Fibroblast of lung (primary cell): ENCODE results near the gene ATG5. TPM values are rescaled to one million over a fixed set of nuclear protein-coding genes. Genes with fewer than 3 reads are reported as not detected.
A peak's percentile ranks its signal among the peaks of the same experiment; 100 is the strongest.

ENCODE experiments used
- DNase-seq, 2 donors: peaks; one replicate each; pipeline versions ENCODE4 v3.0.0 to v3.0.0-alpha.2; 2010; ENCODE audit warnings: low read depth in 2 of 2
- H2AFZ ChIP-seq: 2 replicates; pipeline ENCODE4 v1.5.1; 2012; ENCODE audit warnings: low read length, control low read depth, inconsistent platforms
- H3K27ac ChIP-seq: 2 replicates; pipeline ENCODE4 v1.5.1; 2011; ENCODE audit warnings: low read length, control low read depth; ENCODE audit not compliant: insufficient read depth
- H3K27me3 ChIP-seq: 2 replicates; pipeline ENCODE4 v1.5.1; 2011; ENCODE audit warnings: mild to moderate bottlenecking, low read length; ENCODE audit not compliant: control insufficient read depth, insufficient read depth
- H3K36me3 ChIP-seq: 2 replicates; pipeline ENCODE4 v1.5.1; 2011; ENCODE audit warnings: low read length; ENCODE audit not compliant: control insufficient read depth, insufficient read depth
- H3K4me1 ChIP-seq: 2 replicates; pipeline ENCODE4 v1.5.1; 2011; ENCODE audit warnings: low read length; ENCODE audit not compliant: control insufficient read depth, insufficient read depth; ENCODE audit errors: extremely low read depth
- H3K4me2 ChIP-seq: 2 replicates; pipeline ENCODE4 v1.5.1; 2011; ENCODE audit warnings: low read length, control low read depth; ENCODE audit not compliant: insufficient read depth; ENCODE audit errors: extremely low read depth
- H3K4me3 ChIP-seq, 4 experiments: fragments of 200-600 bp in 1 of 4; sonication (generic) in 1 of 4; replicated peaks in 1 of 4; 2 replicates each; pipeline ENCODE4 v1.5.1; 2011 to 2016; ENCODE audit warnings: low read length in 4 of 4, low read depth in 3 of 4, mild to moderate bottlenecking in 3 of 4, control low read depth in 2 of 4, inconsistent platforms in 1 of 4, mixed read lengths in 1 of 4; ENCODE audit not compliant: insufficient read depth in 1 of 4; ENCODE audit errors: control extremely low read depth in 1 of 4
- H3K79me2 ChIP-seq: 2 replicates; pipeline ENCODE4 v1.5.1; 2012; ENCODE audit warnings: mild to moderate bottlenecking, low read length, inconsistent platforms; ENCODE audit not compliant: control insufficient read depth, insufficient read depth
- H3K9ac ChIP-seq: 2 replicates; pipeline ENCODE4 v1.5.1; 2011; ENCODE audit warnings: mild to moderate bottlenecking, low read length, control low read depth; ENCODE audit not compliant: insufficient read depth
- H3K9me3 ChIP-seq: 2 replicates; pipeline ENCODE4 v1.5.1; 2012; ENCODE audit warnings: low read depth, low read length; ENCODE audit not compliant: control insufficient read depth, insufficient read depth
- H4K20me1 ChIP-seq: 2 replicates; pipeline ENCODE4 v1.5.1; 2011; ENCODE audit warnings: low read length; ENCODE audit not compliant: control insufficient read depth, insufficient read depth; ENCODE audit errors: extremely low read depth
- CTCF ChIP-seq, 2 donors: IDR thresholded peaks in 1 of 2; conservative IDR thresholded peaks in 1 of 2; 1 replicate in 1 of 2; 2 replicates in 1 of 2; pipeline ENCODE4 v1.5.1; 2011 to 2012; ENCODE audit warnings: low read length in 2 of 2, control low read depth in 1 of 2, inconsistent platforms in 1 of 2, low read depth in 1 of 2, mild to moderate bottlenecking in 1 of 2
- EZH2 ChIP-seq: IDR thresholded peaks from 2 replicates; pipeline ENCODE4 v1.5.1; 2012; ENCODE audit warnings: low read length, control low read depth, mild to moderate bottlenecking; ENCODE audit errors: missing control alignments
- polyA plus RNA-seq, 2 donors: library from polyadenylated mRNA; depleted of rRNA in 1 of 2; stranded (reverse) in 1 of 2; unstranded in 1 of 2; fragments of >200 nt; gene quantifications; 2 replicates each; pipeline ENCODE4 v1.2.1, GENCODE V29; 2011 to 2012; ENCODE audit warnings: missing spikeins in 1 of 2
- total RNA-seq: library from RNA; depleted of rRNA; stranded (reverse); fragments of >200 nt; gene quantifications from 2 replicates; pipeline ENCODE4 v1.2.1, GENCODE V29; 2014

Gene ATG5
- total and polyA plus RNA-seq, 2 donors (not counting 1 experiment from before 2014, with no cell fraction given) = 38.6 to 64.7 TPM

GRCh38 chr6:106356378-106356777 is 30.8 kb upstream of the ATG5 start:
- DNase-seq = no peak
- no peak overlapping the region for H3K4me3 ChIP-seq
- H3K27me3 ChIP-seq = peaks cover 19% of the 10 kb centered on the region
- no peaks in the 10 kb centered on the region for H4K20me1 ChIP-seq
- no peak overlapping the region for H3K4me2 ChIP-seq
- no peak overlapping the region for H3K27ac ChIP-seq
- no peaks in the 10 kb centered on the region for H3K9me3 ChIP-seq
- no peaks in the 10 kb centered on the region for H3K36me3 ChIP-seq
- TF ChIP-seq CTCF (conservative IDR thresholded peaks at IDR 0.05 in 1 of 2, IDR thresholded peaks at IDR 0.05 in 1 of 2; ENCODE audit: low read depth in 1 of 2, low read length in 2 of 2) (no peak), EZH2 (no peak)
- H3K4me1 ChIP-seq = no peaks in the 10 kb centered on the region
- no peak overlapping the region for H3K9ac ChIP-seq
- no peaks in the 10 kb centered on the region for H3K79me2 ChIP-seq
- H2AFZ ChIP-seq = no peak overlapping the region

GRCh38 chr6:106347219-106347618 is 21.7 kb upstream of the ATG5 start:
- no peaks in the 10 kb centered on the region for H3K9me3 ChIP-seq
- no peak overlapping the region for H3K9ac ChIP-seq
- H3K27me3 ChIP-seq = no peaks in the 10 kb centered on the region
- H2AFZ ChIP-seq = no peak overlapping the region
- H4K20me1 ChIP-seq = no peaks in the 10 kb centered on the region
- H3K4me1 ChIP-seq = no peaks in the 10 kb centered on the region
- no peak for TF ChIP-seq CTCF (conservative IDR thresholded peaks at IDR 0.05 in 1 of 2, IDR thresholded peaks at IDR 0.05 in 1 of 2; ENCODE audit: low read depth in 1 of 2, low read length in 2 of 2)
- no peak for TF ChIP-seq EZH2
- H3K79me2 ChIP-seq = no peaks in the 10 kb centered on the region
- no peak overlapping the region for H3K27ac ChIP-seq
- no peaks in the 10 kb centered on the region for H3K36me3 ChIP-seq
- DNase-seq = no peak
- H3K4me3 ChIP-seq = no peak overlapping the region
- no peak overlapping the region for H3K4me2 ChIP-seq

GRCh38 chr6:106339334-106340029 is 13.9 kb upstream of the ATG5 start:
- Histone ChIP-seq H3K4me3 (no peak overlapping the region), H3K27ac (no peak overlapping the region), H2AFZ (peak overlapping the region; percentile 29), H3K9ac (no peak overlapping the region), H4K20me1 (no peaks in the 10 kb centered on the region), H3K36me3 (no peaks in the 10 kb centered on the region), H3K4me2 (no peak overlapping the region), H3K27me3 (peaks cover 6% of the 10 kb centered on the region), H3K4me1 (no peaks in the 10 kb centered on the region), H3K79me2 (no peaks in the 10 kb centered on the region), H3K9me3 (no peaks in the 10 kb centered on the region)
- peak; percentile 67 to 70 for DNase-seq
- TF ChIP-seq EZH2 (no peak), CTCF (conservative IDR thresholded peaks at IDR 0.05 in 1 of 2, IDR thresholded peaks at IDR 0.05 in 1 of 2; ENCODE audit: low read depth in 1 of 2, low read length in 2 of 2) (peak; percentile 85 to 94)
